GM19023 (cell line): Measurements from ENCODE around the gene CAPN7.

Source experiments
- ATAC-seq: cut with Tn5 transposase; IDR thresholded peaks from one replicate; pipeline ENCODE4 v1.9.1; 2021; ENCODE audit warnings: mild to moderate bottlenecking, moderate library complexity; ENCODE audit not compliant: unreplicated experiment

CAPN7 gene

GRCh38 chr3:15294929-15295328 is 88.9 kb downstream of the CAPN7 start:
- ATAC-seq = no peak

- ATAC-seq = no peak
Measured at GRCh38 chr3:15295506-15295905, 89.5 kb downstream of the CAPN7 start.

- ATAC-seq = no peak
Measured at GRCh38 chr3:15297608-15298350, 91.7 kb downstream of the CAPN7 start.

- no peak for ATAC-seq
Measured at GRCh38 chr3:15298504-15298903, 92.5 kb downstream of the CAPN7 start.

- ATAC-seq = no peak
Measured at GRCh38 chr3:15299036-15299435, 93.0 kb downstream of the CAPN7 start.

- ATAC-seq = no peak
Measured at GRCh38 chr3:15300323-15301078, 94.5 kb downstream of the CAPN7 start.

GRCh38 chr3:15301761-15302160 is 95.7 kb downstream of the CAPN7 start:
- no peak for ATAC-seq
